ENCODE results near the gene P2RY6. TPM values are rescaled to one million over a fixed set of nuclear protein-coding genes. Genes with fewer than 3 reads are reported as not detected.

P2RY6 gene
- total and polyA plus RNA-seq, 8 donors = 0.29 to 2.9 (median 1.3) TPM; not detected in 3

GRCh38 chr11:73345481-73346160, 73.5 kb downstream of the P2RY6 start:
- Histone ChIP-seq H3K4me1 (peaks cover 25 to 59% (median 37%) of the 10 kb centered on the region in 4 donors), H3K9me3 (no peaks in the 10 kb centered on the region), H3K4me3 (no peak overlapping the region), H3K36me3 (peaks cover 0 to 19% (median 18%) of the 10 kb centered on the region in 4 donors), H3K27me3 (no peaks in the 10 kb centered on the region), H3K27ac (no peak overlapping the region)
- DNase-seq = no peak
- intact Hi-C loops (cut with DNase I; ENCODE audit: low total_unique reads) = no loop called here
- WGBS, 5 donors = 85 to 95% (median 91%) methylated on average over 5 of the region's 5 CpGs
- no peak for TF ChIP-seq POLR2AphosphoS5 (IDR thresholded peaks at IDR 0.05)

- no peaks in the 10 kb centered on the region for H3K9me3 ChIP-seq
- no peak for DNase-seq
- no peak overlapping the region for H3K27ac ChIP-seq
- H3K4me3 ChIP-seq = no peak overlapping the region
- H3K27me3 ChIP-seq = no peaks in the 10 kb centered on the region
- TF ChIP-seq EP300 (IDR thresholded peaks at IDR 0.05) (no peak), CTCF (IDR thresholded peaks at IDR 0.05) (no peak), POLR2AphosphoS5 (IDR thresholded peaks at IDR 0.05) (no peak), POLR2A (IDR thresholded peaks at IDR 0.05) (no peak)
- H3K4me1 ChIP-seq = peaks cover 25 to 67% (median 44%) of the 10 kb centered on the region in 4 donors
- intact Hi-C loops (cut with DNase I; ENCODE audit: low total_unique reads) = no loop called here
- peaks cover 0 to 19% (median 18%) of the 10 kb centered on the region in 4 donors for H3K36me3 ChIP-seq
- WGBS, 5 donors = 76 to 86% (median 83%) methylated on average over 7 to 10 of the region's 10 CpGs
Observed at GRCh38 chr11:73346186-73346935, 74.2 kb downstream of the P2RY6 start.

- DNase-seq = no peak
- peaks cover 25 to 65% (median 42%) of the 10 kb centered on the region in 4 donors for H3K4me1 ChIP-seq
- no peaks in the 10 kb centered on the region for H3K9me3 ChIP-seq
- H3K4me3 ChIP-seq = no peak overlapping the region
- H3K36me3 ChIP-seq = peaks cover 0 to 19% (median 18%) of the 10 kb centered on the region in 4 donors
- no peaks in the 10 kb centered on the region for H3K27me3 ChIP-seq
- intact Hi-C loops (cut with DNase I; ENCODE audit: low total_unique reads) = no loop called here
- TF ChIP-seq CTCF (IDR thresholded peaks at IDR 0.05) (no peak), EP300 (IDR thresholded peaks at IDR 0.05) (no peak), POLR2AphosphoS5 (IDR thresholded peaks at IDR 0.05) (no peak), POLR2A (IDR thresholded peaks at IDR 0.05) (no peak)
- WGBS, 5 donors = 83 to 89% (median 88%) methylated on average over 12 of the region's 12 CpGs
- H3K27ac ChIP-seq = no peak overlapping the region
Observed at GRCh38 chr11:73347067-73347466, 74.9 kb downstream of the P2RY6 start.

Other genes with a start within 250 kb of the P2RY6 start
- gene FCHSD2, start 130.0 kb upstream of the P2RY6 start, total RNA-seq = 10 to 100 TPM; 11.6 to 64.3 (median 21.8) TPM
- gene FCHSD2, start 130.0 kb upstream of the P2RY6 start, polyA plus RNA-seq = 1 to 10 TPM; 5.7 to 9.8 (median 9.6) TPM
- 10 to 100 TPM in 1 of 5 donors, 1 to 10 TPM in 2, not detected in 2; 1.0 to 13.3 (median 1.3) TPM for gene P2RY2, start 54.1 kb upstream of the P2RY6 start, total RNA-seq
- gene P2RY2, start 54.1 kb upstream of the P2RY6 start, polyA plus RNA-seq = 1 to 10 TPM in 1 of 3 donors, under 1 TPM in 1, not detected in 1; 0.81 to 4.7 TPM
- 10 to 100 TPM; 29.9 to 66.5 (median 38.8) TPM for gene ARHGEF17, start 35.9 kb downstream of the P2RY6 start, total RNA-seq
- 10 to 100 TPM in 2 of 3 donors, 1 to 10 TPM in 1; 5.0 to 13.1 (median 10.8) TPM for gene ARHGEF17, start 35.9 kb downstream of the P2RY6 start, polyA plus RNA-seq
- gene RELT, start 104.1 kb downstream of the P2RY6 start, total RNA-seq = 10 to 100 TPM in 1 of 5 donors, 1 to 10 TPM in 2, not detected in 2; 2.2 to 18.7 (median 2.9) TPM
- 1 to 10 TPM; 1.2 to 1.6 (median 1.2) TPM for gene RELT, start 104.1 kb downstream of the P2RY6 start, polyA plus RNA-seq

Data from stomach (tissue), 9 donors.